ENCODE results near the gene MANSC1.
"Not testable (repeated sequence)": the region's sequence is repeated elsewhere in the genome, so short reads cannot be mapped to it uniquely, and the experiment has no call there.

Gene MANSC1

GRCh38 chr12:12319451-12320183 lies 30.4 kb downstream of the MANSC1 start:
- no peak for DNase-seq

GRCh38 chr12:12315838-12316237 lies 34.2 kb downstream of the MANSC1 start:
- no peak for DNase-seq

GRCh38 chr12:12310695-12311094 lies 39.3 kb downstream of the MANSC1 start:
- DNase-seq, result not testable (repeated sequence)

- DNase-seq, result no peak
These were observed 44.3 kb downstream of the MANSC1 start for GRCh38 chr12:12305568-12306300.

- no peak for DNase-seq
These were observed 47.1 kb downstream of the MANSC1 start for GRCh38 chr12:12302976-12303375.

- DNase-seq, result no peak
These were observed 48.9 kb downstream of the MANSC1 start for GRCh38 chr12:12301122-12301521.

GRCh38 chr12:12297201-12297830 lies 52.7 kb downstream of the MANSC1 start:
- no peak for DNase-seq

- DNase-seq, result no peak
These were observed 55.6 kb downstream of the MANSC1 start for GRCh38 chr12:12294215-12295005.

GRCh38 chr12:12290206-12290605 lies 59.8 kb downstream of the MANSC1 start:
- no peak for DNase-seq

GRCh38 chr12:12286441-12286840 lies 63.6 kb downstream of the MANSC1 start:
- DNase-seq, result no peak

- DNase-seq, result peak; percentile 68
These were observed 67.1 kb downstream of the MANSC1 start for GRCh38 chr12:12282761-12283425.

- no peak for DNase-seq
These were observed 67.8 kb downstream of the MANSC1 start for GRCh38 chr12:12282202-12282601.

- DNase-seq, result no peak
These were observed 68.9 kb downstream of the MANSC1 start for GRCh38 chr12:12281134-12281533.

GRCh38 chr12:12278899-12279298 lies 71.1 kb downstream of the MANSC1 start:
- DNase-seq, result no peak
